Ureter (tissue), 1 donor: ENCODE results near the gene MRPL16. TPM values are rescaled to one million over a fixed set of nuclear protein-coding genes. Genes with fewer than 3 reads are reported as not detected.
A peak's percentile ranks its signal among the peaks of the same experiment; 100 is the strongest.
"Not testable (repeated sequence)": the region's sequence is repeated elsewhere in the genome, so short reads cannot be mapped to it uniquely, and the experiment has no call there.

Experiments
- DNase-seq: peaks from one replicate; pipeline ENCODE4 v3.0.0-alpha.2; 2020; ENCODE audit warnings: low spot score
- total RNA-seq: library from RNA; stranded (reverse); gene quantifications from one replicate; pipeline ENCODE4 v1.2.4, GENCODE V29; 2023
- donor health status: DM: yes; HTN: yes; CAD: no.

Gene MRPL16
- 40.1 TPM for total RNA-seq

DNA sequence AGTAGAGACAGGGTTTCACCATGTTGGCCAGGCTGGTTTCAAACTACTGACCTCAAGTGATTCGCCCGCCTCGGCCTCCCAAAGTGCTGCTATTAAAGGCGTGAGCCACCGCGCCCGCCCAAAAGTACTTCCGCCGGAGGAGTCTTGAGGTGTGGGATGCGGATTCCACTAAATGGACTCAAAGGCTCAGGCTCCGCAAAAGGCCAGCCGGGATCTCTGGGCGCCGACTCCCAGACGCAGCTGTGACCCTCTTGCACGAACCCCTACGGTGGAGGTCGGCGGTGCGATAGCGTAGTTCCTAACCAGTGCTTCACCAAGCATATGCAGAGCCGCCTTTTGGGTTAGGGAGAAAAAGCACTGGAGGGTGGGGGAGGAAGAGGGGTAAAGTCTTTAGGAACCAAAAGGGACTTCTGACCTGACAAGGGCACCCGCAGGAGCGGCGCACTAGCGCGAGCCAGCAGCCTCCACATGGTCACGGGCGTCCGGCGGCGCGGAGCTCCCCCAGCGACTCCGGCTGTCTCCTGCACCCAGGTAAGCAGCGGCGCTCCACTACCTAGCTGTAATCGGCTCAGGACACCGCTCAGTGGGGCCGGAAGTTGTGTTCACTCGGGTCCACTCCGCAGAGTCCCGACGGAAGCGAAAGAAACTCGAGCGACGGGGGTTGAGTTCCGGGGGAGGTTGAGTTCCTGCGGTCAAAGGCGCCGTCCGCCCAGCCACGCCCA is at the start of gene MRPL16:
MRPL16 (minus strand) TSS at position 590 of the 722 bp plus-strand sequence; CDS start at position 470, 120 bp downstream.
- peak; percentile 93 for DNase-seq

DNA sequence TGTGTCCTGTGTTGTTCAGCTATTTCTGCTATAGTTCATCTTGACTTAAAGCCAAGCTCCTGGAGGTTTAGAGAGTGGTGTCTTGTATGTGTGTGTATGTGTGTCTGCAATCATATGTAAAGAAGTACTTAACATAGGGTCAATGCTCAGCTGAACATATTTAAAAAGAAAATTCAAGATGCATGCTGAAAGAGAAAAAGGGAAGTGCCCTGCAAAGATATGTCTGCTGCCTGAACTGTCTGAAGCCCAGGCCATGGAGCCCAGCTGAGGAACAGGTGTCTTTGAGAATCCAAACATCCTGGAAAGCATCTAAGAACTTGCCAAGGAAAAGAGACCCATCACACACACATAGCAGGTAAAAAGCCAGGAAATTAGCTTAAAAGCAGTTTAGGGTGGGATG is 49.1 kb upstream of the MRPL16 start:
- DNase-seq: no peak

DNA sequence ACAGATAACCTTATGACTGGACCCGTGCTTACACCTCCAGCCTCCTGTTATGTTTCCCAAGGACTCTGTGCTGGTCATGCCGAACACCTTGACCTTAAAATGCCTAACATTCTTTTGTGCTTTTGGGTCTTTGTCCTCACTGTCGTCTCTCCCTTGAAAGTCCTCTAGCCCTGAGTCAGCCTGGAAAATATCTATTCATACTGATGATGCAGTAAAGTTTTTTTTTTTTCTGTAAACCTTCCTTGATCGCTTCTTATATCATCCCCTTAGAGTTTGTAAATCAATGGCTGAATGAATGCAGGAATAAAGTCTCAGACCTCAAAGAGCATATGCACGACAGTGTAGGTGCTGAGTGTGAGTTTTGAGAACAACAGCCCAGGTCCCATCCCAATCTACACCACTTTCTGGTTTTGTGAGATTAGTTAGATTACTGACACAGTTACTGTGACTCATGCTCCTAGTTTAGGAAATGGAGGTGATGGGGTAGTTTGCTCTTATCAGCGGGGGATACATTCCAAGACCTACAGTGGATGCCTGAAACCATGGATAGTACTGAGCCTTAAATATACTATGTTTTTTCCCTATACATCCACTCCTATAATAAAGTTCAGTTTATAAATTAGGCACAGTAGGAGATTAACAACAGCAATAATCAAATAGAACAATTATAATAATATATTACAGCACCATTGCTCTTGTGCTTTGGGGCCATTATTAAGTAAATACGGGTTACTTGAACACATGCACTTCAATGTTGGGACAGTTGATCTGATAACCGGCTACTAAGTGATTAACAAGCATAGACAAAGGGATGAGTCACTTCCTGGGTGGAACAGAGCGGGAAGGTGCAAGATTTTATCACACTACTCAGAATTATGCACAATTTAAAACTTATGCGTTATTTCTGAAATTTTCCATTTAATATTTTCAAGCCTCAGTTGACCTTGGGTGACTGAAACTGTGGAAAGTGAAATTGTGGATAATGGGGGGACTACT is 47.2 kb upstream of the MRPL16 start:
- DNase-seq: no peak

DNA sequence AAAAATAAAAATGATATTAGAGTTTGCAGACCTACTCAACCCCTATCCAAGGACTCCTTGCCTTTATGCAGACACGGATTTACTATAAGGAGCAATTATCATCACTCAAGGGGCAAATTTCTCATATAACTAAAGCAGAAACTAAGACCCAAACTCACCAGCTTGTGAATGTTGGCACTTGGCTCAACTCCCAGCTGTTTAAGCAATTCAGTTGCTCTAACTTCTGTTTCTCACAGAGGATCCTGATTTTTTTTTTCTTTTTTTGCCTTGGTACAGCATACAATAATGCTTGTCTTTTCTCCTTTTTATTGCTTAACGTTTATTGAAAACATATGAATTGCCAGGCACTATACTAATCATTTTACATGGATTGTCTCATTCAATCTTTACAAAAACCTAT is 44.3 kb upstream of the MRPL16 start:
- DNase-seq: no peak

DNA sequence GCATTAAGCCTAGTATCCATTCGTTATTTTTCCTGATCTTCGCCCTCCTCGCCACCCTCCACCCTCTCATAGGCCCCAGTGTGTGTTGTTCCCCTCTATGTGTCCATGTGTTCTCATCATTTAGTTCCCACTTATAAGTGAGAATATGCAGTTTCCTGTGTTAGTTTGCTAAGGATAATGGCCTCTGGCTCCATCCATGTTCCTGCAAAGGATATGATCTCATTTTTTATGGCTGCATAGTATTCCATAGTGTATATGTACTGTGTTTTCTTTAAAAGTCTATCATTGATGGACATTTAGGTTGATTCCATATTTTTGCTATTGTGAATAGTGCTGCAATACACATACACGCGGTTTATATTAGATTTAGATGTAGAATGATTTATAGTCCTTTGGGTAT is 40.8 kb upstream of the MRPL16 start:
- DNase-seq: not testable (repeated sequence)

DNA sequence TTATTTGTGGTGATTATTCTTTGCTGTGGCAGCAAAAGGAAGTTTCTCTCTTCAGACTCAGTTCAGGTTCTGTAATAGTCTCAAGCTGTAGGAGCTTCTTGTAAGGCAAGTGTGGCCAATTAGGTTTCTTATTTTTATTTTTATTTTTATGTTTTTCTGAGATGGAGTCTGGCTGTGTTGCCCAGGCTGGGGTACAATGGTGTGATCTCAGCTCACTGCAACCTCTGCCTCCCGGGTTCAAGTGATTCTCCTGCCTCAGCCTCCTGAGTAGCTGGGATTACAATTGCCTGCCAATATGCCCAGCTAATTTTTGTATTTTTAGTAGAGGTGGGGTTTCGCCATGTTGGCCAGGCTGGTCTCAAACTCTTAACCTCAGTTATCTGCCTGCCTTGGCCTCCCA is 39.0 kb upstream of the MRPL16 start:
- not testable (repeated sequence) for DNase-seq

DNA sequence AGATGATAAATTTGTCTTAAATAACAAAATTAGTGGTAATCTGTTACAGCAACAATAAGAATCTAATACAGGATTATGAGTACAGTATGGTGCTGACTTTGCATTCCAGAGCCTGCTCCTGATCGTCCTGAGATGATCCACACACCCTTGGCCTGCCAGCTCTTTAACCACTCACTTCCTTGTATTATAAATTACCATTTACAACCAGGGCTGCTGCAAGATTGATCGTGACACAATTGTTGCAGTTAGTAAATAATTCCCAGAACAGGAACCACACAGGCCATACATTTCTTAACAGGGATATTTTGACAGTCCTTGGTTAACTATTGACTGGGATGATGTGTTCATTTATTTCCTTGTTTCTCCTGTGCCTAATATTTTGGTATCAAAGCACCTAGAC is 38.6 kb upstream of the MRPL16 start:
- no peak for DNase-seq

DNA sequence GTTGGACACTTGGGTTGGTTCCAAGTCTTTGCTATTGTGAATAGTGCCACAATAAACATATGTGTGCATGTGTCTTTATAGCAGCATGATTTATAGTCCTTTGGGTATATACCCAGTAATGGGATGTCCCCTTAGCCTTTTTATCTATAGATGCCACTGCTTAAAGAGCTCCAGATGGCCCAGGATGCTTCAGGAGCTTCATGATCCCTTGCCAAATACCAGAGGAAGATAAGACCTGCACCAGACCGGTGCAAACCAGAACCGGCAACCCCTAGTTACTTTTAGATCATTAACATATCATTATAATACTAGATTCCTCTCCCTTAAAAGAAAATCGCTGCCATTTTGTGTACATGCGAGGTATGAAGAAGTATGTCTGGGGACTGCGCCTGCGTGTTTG is 37.9 kb upstream of the MRPL16 start:
- DNase-seq: not testable (repeated sequence)

DNA sequence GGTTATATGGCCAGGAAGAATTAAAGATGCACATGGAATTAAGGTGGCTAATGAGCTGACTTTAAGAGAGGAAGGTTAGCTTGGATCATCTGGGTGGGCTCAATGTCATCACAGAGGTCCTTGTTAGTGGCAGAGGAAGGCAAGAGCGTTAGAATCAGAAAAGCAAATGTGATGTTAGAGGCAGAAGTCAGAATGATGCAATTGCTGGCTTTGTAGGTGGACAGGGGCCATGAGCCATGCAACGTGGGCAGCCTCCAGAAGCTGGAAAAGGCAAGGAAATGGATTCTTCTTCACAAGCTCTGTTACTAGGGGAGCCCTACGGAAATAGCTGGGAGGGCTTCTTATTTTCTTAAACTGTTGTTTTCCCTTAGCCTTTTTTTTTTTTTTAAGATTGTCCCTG is 37.0 kb upstream of the MRPL16 start:
- no peak for DNase-seq

DNA sequence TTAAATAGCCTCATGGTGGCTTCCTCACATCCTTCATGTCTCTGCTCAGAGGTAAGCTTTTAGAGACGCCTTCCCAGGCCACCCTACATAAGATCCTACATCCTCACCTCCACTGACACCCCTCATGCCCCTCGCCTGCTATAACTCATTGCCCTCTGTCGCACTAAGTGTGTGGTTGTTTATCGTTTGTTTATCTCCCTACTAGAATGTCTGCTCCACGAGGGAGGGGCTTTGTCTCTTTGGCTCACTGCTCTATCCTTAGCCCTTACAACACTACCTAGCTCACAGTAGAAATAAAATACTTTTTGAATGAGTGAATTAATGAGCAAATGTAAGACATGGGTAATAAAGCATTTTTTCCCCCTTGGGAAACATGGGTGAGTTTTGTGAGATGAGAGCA is 36.0 kb upstream of the MRPL16 start:
- DNase-seq: no peak

DNA sequence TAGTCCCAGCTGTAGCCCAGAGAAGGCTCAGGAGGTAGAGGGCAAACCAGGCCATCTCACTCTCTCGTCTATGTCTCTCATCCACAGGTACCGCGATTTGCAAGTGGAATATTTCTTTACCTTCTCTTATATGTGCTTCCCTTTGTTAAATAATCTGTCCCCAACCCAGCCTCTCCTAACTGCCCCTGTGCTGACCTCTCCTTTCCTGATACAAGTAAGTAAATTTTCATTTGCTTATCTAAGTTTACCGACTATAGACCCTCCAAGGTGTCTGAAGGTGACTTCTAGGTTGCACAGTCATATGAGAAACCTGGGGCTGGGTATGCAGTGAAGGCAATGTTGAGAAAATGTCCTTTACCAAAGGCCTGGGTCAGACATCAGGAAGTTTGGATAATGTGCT is 34.8 kb upstream of the MRPL16 start, which contains the start of gene CBLIF:
CBLIF (minus strand) TSS at position 101 of the 400 bp plus-strand sequence; CDS start at position 55, 46 bp downstream.
- DNase-seq: no peak

DNA sequence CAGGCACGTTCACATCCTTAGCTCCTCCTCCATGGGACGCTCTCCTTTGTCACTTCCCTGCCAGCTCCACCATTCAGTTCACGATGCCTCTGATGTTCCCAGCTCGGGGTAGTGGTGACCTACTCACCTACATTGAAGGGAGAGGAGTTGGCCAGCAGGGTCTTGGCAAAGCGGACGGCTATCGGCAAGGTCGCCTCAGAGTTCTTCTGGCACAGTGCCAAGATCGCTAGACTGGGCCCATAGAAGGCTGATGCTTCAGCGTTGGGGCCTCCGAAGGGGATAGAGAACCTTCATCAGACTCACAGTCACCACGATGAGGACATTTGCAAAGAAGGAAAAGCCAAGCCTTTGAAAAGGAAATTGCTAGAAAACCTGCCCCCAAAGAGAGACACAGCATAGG is 31.7 kb upstream of the MRPL16 start:
- no peak for DNase-seq

DNA sequence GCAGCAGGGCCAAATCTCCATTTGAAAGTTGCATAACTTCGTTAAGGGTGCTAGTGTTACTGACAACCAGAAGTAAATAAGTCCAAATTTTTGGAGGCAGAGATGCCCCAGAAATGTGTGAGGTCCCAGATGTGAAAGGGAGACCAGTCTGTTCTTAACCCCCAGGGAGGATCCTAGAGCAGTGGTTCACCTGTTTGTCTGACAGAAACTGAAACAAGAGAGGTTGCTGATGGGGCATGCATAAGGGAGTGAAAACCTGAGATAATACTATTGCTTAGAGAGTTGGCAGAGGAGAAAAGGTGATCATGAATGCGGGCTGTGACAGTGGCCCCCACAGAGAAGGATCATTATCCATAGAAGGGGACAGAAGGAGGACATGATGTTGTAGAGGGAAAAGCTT is 30.9 kb upstream of the MRPL16 start:
- DNase-seq: no peak

DNA sequence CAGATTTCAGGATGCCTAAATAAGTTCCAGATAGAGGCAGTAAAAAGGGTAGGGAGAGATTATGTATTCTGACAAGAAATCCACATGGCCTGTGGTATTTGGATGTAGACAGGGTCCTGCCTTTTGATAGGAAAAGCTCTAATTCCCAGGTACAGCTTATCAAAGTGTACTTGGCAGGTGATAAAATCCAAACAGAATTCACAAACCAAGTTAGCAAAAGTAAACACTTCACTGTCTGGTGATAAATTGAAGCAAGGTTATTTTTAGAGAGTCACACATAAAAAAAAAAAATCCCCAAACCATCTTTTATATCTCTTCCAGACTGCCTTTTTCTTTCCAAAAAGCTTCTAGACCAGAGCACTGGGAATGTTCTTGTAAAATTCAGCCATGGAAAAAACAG is 29.0 kb upstream of the MRPL16 start:
- no peak for DNase-seq

DNA sequence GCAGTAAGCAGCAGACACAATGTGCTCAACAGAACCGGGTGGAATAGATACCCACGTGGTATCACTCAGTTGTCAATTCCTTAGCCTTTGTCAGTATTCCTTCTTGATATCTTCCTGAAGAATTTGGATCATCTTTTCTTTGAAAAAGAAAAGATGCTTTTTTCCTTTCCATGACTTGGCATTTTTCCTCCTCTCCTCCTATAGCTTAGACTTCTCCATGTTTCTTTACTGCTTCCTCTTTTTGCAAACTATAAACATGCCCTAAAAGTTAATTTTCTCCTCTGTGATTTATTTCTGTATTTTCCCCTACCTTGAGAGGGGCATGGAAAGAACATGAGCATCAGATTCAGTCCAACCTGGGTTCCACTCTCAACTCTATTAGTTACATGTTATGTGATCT is 23.0 kb upstream of the MRPL16 start:
- DNase-seq: no peak

DNA sequence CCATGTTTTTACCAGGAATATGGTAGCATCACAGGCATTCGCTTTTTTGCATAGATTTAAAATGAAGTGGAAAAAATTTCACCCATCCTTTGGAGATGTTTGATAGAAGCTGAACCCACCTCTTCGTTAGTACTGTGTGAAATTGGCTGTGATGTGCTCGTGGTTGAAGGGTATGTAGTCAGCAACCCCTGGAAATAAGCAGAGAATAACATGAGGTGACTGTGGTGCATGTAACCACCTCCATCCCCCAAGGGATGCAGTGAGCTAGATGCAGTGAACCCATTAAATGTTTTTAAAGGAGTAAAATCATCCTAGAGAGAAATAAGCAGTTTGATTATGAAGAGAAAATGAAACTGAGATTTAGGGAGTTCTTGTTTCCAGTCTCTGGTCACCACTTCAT is 18.8 kb upstream of the MRPL16 start:
- DNase-seq: no peak

DNA sequence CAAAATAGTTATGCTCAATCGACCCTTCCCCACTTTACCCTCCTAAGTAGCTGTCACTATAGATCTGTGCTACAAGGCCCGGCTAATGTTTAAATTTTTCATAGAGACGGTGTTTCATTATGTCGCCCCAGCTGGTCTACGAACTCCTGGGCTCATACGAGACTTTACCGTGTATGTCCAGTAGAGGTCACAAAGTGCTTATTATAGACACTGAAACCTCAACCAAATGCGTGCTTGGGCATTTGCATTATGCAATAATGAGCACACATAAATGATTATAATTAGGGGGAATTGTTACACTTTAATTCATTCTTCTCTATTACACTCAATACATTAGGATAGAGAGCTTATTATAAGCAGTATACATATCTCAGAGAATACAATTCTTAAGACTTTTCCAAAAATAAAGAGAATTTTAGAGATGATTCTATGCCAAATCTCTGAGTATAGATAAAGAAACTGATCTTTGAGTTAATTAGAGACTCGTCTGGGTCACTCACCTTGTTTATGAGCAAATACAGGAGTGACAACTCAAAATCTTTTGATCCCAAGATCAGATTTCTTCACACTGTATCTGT is 12.5 kb upstream of the MRPL16 start:
- peak; percentile 50 for DNase-seq

DNA sequence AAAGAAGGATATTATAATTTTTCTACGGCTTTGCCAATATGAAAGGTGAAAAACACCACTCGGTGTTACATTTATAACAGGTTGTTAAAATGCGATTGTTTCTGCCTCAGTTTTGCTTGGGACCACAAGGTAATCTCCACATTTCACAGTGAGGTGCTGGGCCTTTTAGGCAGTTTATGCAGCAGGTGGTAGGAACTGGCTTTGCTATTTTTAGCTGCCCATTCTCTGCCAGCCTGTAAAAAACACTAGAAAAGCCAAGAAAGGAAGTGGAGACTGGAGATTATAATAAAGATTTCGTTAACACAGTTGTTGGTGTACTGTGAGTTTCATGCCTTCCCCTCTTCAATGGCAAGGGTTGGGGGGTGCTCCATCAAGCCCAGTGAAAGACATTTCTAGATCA is 8.0 kb upstream of the MRPL16 start:
- DNase-seq: no peak

DNA sequence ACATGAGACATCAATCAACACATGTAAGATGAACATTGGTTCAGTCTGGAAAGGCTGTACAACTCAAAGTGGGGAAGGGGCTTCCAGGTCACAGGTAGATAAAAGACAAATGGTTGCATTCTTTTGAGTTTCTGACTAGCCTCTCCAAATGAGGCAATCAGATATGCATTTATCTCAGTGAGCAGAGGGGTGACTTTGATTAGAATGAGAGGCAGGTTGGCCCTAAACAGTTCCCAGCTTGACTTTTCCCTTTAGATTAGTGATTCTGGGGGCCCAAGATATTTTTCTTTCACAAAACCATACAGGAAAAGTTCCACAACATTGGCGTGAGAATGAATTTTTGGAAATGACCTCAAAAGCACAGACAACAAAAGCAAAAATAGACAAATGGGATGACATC is 5.9 kb upstream of the MRPL16 start:
- not testable (repeated sequence) for DNase-seq

DNA sequence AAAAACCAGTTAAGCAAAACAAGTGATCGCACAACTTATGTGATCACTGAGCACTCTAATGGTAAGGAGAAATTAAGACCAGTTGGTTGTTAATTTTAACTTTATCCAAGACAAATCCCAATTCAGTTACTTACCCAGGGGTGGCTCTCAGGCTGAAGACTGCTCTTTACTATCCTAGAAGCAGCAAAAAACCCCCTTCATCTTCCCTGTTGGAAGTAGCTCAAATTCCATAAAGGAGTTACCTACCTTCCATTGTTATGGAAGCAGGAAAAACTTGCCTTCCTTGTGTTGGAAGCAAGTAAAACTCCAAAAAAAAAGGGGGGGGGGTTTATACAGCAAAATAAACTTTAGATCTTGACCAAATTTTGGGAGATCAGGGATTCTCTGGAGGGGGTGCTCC is 5.2 kb upstream of the MRPL16 start:
- no peak for DNase-seq

DNA sequence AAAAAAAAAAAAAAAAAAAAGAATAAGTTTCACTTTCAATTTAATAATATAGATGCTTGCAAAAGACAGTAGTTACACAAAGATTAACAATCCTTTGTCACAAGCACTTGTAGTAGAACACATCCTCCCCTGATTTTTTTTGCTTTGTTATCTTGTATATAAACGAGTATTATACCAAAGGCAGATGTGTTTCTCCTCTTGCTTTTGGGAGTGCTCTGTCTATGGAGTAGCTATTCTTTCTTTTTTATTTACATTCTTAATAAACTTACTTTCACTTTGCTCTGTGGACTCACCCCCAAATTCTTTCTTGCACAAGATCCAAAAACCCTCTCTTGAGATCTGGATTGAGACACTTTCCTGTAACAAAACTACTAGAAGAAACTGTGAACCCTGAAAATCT is 3.4 kb upstream of the MRPL16 start:
- no peak for DNase-seq

DNA sequence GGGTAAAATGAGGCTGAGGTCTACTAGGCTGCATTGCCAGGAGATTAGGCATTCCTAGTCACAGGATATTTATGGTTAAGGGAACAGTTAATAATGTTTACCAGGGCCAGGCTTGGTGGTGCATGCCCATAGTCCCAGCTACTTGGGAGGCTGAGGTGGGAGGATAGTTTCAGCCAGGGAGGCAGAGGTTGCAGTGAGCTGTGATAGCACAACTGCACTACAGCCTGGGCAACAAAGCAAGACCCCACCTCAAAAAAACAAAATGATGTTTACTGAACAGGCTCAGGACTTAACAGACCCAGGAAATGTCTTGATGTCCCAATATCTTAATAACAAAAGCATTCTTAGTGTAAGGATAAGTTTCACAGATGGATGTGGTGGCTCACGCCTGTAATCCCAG is 2.8 kb upstream of the MRPL16 start:
- DNase-seq: no peak
